K562 (cell line): ENCODE results near the gene CHCT1. TPM values are rescaled to one million over a fixed set of nuclear protein-coding genes. Genes with fewer than 3 reads are reported as not detected.

Experiments used
- AFF4 ChIP-seq: sonication (generic); formaldehyde crosslinking; IDR thresholded peaks from 2 replicates; pipeline ENCODE4 v1.8.0; 2023; ENCODE audit warnings: mild to moderate bottlenecking, missing genetic modification reagents
- ARHGAP35 ChIP-seq: fragments of 450-650 bp; IDR thresholded peaks from 2 replicates; pipeline ENCODE4 v1.6.1; 2018; ENCODE audit not compliant: partially characterized antibody
- ARNT ChIP-seq, 2 experiments: fragments of 450-650 bp; IDR thresholded peaks; 2 replicates each; pipeline ENCODE4 v1.6.1; 2016; ENCODE audit warnings: mild to moderate bottlenecking in 1 of 2
- ATF7 ChIP-seq: fragments of 450-650 bp; IDR thresholded peaks from 2 replicates; pipeline ENCODE4 v1.7.1; 2014; ENCODE audit warnings: mild to moderate bottlenecking, moderate library complexity
- BRD9 ChIP-seq: fragments of 450-650 bp; IDR thresholded peaks from 2 replicates; pipeline ENCODE4 v1.6.1; 2018; ENCODE audit warnings: low read depth; ENCODE audit not compliant: partially characterized antibody
- CLOCK ChIP-seq: fragments of 250-450 bp; sonication (Bioruptor Pico); IDR thresholded peaks from 2 replicates; pipeline ENCODE4 v1.4.0; 2020; ENCODE audit warnings: mild to moderate bottlenecking, moderate library complexity, borderline replicate concordance
- CXXC5 ChIP-seq: fragments of 250-450 bp; sonication (Bioruptor Pico); IDR thresholded peaks from 2 replicates; pipeline ENCODE4 v1.8.0; 2022; ENCODE audit warnings: inconsistent platforms, mild to moderate bottlenecking, moderate library complexity
- DIDO1 ChIP-seq: fragments of 450-650 bp; IDR thresholded peaks from 2 replicates; pipeline ENCODE4 v1.6.1; 2016; ENCODE audit warnings: low read depth, missing biosample characterization, missing genetic modification characterization
- E2F4 ChIP-seq: sonication (generic); formaldehyde crosslinking; IDR thresholded peaks from 2 replicates; pipeline ENCODE4 v1.8.0; 2022; ENCODE audit warnings: mild to moderate bottlenecking, low read depth, missing genetic modification reagents
- GABPB1 ChIP-seq: sonication (generic); formaldehyde crosslinking; IDR thresholded peaks from 2 replicates; pipeline ENCODE4 v1.8.0; 2022; ENCODE audit warnings: mild to moderate bottlenecking, missing genetic modification reagents
- HDGF ChIP-seq: fragments of 450-650 bp; IDR thresholded peaks from 2 replicates; pipeline ENCODE4 v1.6.1; 2016
- HNRNPLL ChIP-seq: fragments of 200-400 bp; formaldehyde crosslinking; IDR thresholded peaks from 2 replicates; pipeline ENCODE4 v1.6.1; 2017; ENCODE audit warnings: low read length, low read depth, mild to moderate bottlenecking; ENCODE audit not compliant: poor library complexity, severe bottlenecking
- KHSRP ChIP-seq: fragments of 450-650 bp; IDR thresholded peaks from 2 replicates; pipeline ENCODE4 v1.6.1; 2017
- MTA1 ChIP-seq: fragments of 450-650 bp; IDR thresholded peaks from 2 replicates; pipeline ENCODE4 v1.6.1; 2017; ENCODE audit warnings: borderline replicate concordance
- NCOA6 ChIP-seq: fragments of 450-650 bp; IDR thresholded peaks from 2 replicates; pipeline ENCODE4 v1.6.1; 2017; ENCODE audit warnings: mild to moderate bottlenecking
- PHB ChIP-seq: fragments of 250-450 bp; sonication (Bioruptor Pico); IDR thresholded peaks from 2 replicates; pipeline ENCODE4 v1.5.0; 2021
- PML ChIP-seq: IDR thresholded peaks from 2 replicates; pipeline ENCODE4 v1.6.1; 2012; ENCODE audit warnings: low read length, inconsistent platforms
- POLR2AphosphoS2 ChIP-seq: IDR thresholded peaks from 2 replicates; pipeline ENCODE4 v1.6.1; 2012; ENCODE audit warnings: low read length, improper control_type of control experiment
- SETDB1 ChIP-seq: IDR thresholded peaks from one replicate; pipeline ENCODE4 v1.6.1; 2012; ENCODE audit warnings: low read length, control low read depth, inconsistent platforms
- TAF9B ChIP-seq: fragments of 450-650 bp; IDR thresholded peaks from 2 replicates; pipeline ENCODE4 v1.6.1; 2018; ENCODE audit warnings: mild to moderate bottlenecking; ENCODE audit not compliant: partially characterized antibody
- THAP7 ChIP-seq: fragments of 250-450 bp; sonication (Bioruptor Pico); IDR thresholded peaks from 2 replicates; pipeline ENCODE4 v1.5.0; 2021
- ZNF655 ChIP-seq: fragments of 250-450 bp; sonication (Bioruptor Pico); IDR thresholded peaks from 2 replicates; pipeline ENCODE4 v1.5.0; 2021
- polyA plus RNA-seq, 8 experiments: library from polyadenylated mRNA; depleted of rRNA in 4 of 8; stranded (reverse) in 5 of 8; unstranded in 3 of 8; fragments of >200 nt; fragmentation: Nextera tagmentation in 2 of 8; fragmentation: Illumina TruSeq in 1 of 8; extraction: Ambion mirVana in 2 of 8; extraction: Trizol in 1 of 8; gene quantifications; 2 replicates each; pipeline versions ENCODE4 v1.2.1 to v1.2.3, GENCODE V29; 2011 to 2014; ENCODE audit warnings: inconsistent platforms in 1 of 8, missing spikeins in 1 of 8
- total RNA-seq, 7 experiments: library from RNA; depleted of rRNA in 6 of 7; stranded (reverse); fragments of >200 nt in 6 of 7; fragmentation: Illumina TruSeq in 2 of 7; extraction: Trizol in 2 of 7; gene quantifications; 2 replicates each; pipeline versions ENCODE4 v1.2.1 to v1.2.3, GENCODE V29; 2011 to 2021; ENCODE audit warnings: low replicate concordance in 1 of 7

CHCT1 gene
- total and polyA plus RNA-seq, 9 of the 15 experiments (the other 6 are each of a cell fraction or from before 2014, with no cell fraction given): not detected

GRCh38 chr17:60391471-60392041 lies 30.7 kb upstream of the CHCT1 start (continued):
- TF ChIP-seq KHSRP (no peak), CLOCK (no peak), THAP7 (CRISPR knock-in tag) (no peak), ZNF655 (CRISPR knock-in tag) (no peak), HDGF (no peak), AFF4 (no peak), DIDO1 (tag) (no peak), GABPB1 (CRISPR knock-in tag) (no peak), ATF7 (no peak), E2F4 (no peak), CXXC5 (CRISPR knock-in tag) (no peak), ARNT (IDR thresholded peaks at IDR 0.05) (no peak), POLR2AphosphoS2 (no peak; the same call in 1 of the 2 replicates), HNRNPLL (no peak), PHB (CRISPR knock-in tag) (no peak), ARHGAP35 (peak; percentile 6), MTA1 (no peak), NCOA6 (no peak), PML (no peak), TAF9B (no peak), BRD9 (peak; percentile 29), SETDB1 (no peak)
